ENCODE results near the gene FAF1.
"Not testable (repeated sequence)": the region's sequence is repeated elsewhere in the genome, so short reads cannot be mapped to it uniquely, and the experiment has no call there.

Gene FAF1

DNA sequence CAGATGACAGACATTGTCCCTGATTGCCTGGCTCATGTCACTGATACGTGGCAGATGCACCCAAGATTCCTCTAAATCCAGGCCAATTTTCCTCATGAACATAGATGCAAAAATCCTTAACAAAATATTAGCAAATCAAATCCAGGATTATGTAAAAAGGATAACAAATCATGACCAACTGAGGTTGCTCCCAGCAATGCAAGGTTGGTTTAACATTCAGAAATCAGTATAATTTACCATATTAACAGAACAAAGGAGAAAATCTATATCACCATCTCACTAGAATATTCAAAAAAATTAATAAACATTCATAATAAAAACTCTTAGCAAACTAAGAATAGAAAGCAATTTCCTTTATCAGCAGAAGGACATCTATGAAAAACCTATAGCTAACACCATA, 39.7 kb downstream of the FAF1 start:
- Histone ChIP-seq H3K4me3 (replicated peaks; ENCODE audit: low read depth, low read length) (no peak overlapping the region), H3K36me3 (ENCODE audit: control insufficient read depth, insufficient read depth, low read length) (no peaks in the 10 kb centered on the region), H3K27me3 (replicated peaks; ENCODE audit: control insufficient read depth, insufficient read depth, low read length) (no peaks in the 10 kb centered on the region)
- no peak for DNase-seq (ENCODE audit: extremely low read depth, insufficient read length)
- TF ChIP-seq, protein P1, sequence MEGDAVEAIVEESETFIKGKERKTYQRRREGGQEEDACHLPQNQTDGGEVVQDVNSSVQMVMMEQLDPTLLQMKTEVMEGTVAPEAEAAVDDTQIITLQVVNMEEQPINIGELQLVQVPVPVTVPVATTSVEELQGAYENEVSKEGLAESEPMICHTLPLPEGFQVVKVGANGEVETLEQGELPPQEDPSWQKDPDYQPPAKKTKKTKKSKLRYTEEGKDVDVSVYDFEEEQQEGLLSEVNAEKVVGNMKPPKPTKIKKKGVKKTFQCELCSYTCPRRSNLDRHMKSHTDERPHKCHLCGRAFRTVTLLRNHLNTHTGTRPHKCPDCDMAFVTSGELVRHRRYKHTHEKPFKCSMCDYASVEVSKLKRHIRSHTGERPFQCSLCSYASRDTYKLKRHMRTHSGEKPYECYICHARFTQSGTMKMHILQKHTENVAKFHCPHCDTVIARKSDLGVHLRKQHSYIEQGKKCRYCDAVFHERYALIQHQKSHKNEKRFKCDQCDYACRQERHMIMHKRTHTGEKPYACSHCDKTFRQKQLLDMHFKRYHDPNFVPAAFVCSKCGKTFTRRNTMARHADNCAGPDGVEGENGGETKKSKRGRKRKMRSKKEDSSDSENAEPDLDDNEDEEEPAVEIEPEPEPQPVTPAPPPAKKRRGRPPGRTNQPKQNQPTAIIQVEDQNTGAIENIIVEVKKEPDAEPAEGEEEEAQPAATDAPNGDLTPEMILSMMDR (IDR thresholded peaks at IDR 0.05; ENCODE audit: insufficient read depth, low read length, poor library complexity, severe bottlenecking), result no peak

GRCh38 chr1:50917138-50918137, 42.6 kb downstream of the FAF1 start:
- H3K27me3 ChIP-seq (replicated peaks; ENCODE audit: control insufficient read depth, insufficient read depth, low read length), result no peaks in the 10 kb centered on the region
- TF ChIP-seq, protein P1 (IDR thresholded peaks at IDR 0.05; ENCODE audit: insufficient read depth, low read length, poor library complexity, severe bottlenecking), result no peak
- no peaks in the 10 kb centered on the region for H3K36me3 ChIP-seq (ENCODE audit: control insufficient read depth, insufficient read depth, low read length)
- DNase-seq (ENCODE audit: extremely low read depth, insufficient read length), result no peak
- H3K4me3 ChIP-seq (replicated peaks; ENCODE audit: low read depth, low read length), result peak overlapping the region; percentile 20

GRCh38 chr1:50915621-50916020, 44.4 kb downstream of the FAF1 start:
- TF ChIP-seq, protein P1 (IDR thresholded peaks at IDR 0.05; ENCODE audit: insufficient read depth, low read length, poor library complexity, severe bottlenecking), result no peak
- H3K4me3 ChIP-seq (replicated peaks; ENCODE audit: low read depth, low read length), result no peak overlapping the region
- no peak for DNase-seq (ENCODE audit: extremely low read depth, insufficient read length)
- no peaks in the 10 kb centered on the region for H3K27me3 ChIP-seq (replicated peaks; ENCODE audit: control insufficient read depth, insufficient read depth, low read length)
- H3K36me3 ChIP-seq (ENCODE audit: control insufficient read depth, insufficient read depth, low read length), result no peaks in the 10 kb centered on the region

DNA sequence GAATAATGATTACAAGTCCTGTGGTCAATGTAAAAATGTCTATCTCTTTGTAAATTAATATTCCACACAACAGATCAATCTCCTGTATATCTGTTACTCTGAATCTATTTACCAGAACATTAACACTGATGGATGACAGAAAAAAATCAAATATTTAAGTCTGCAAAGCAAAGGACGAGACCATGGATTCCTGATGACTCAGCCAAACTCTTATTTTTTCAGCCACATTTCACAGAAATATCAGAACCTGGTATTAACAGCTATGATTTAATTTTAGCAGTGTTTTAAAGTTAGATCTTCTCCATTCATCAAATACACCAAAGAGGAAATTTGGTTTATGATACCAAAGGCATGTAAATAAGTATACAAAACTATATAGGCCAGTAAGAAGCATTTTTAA, 46.1 kb downstream of the FAF1 start:
- no peak for DNase-seq (ENCODE audit: extremely low read depth, insufficient read length)
- Histone ChIP-seq H3K36me3 (ENCODE audit: control insufficient read depth, insufficient read depth, low read length) (no peaks in the 10 kb centered on the region), H3K27me3 (replicated peaks; ENCODE audit: control insufficient read depth, insufficient read depth, low read length) (no peaks in the 10 kb centered on the region), H3K4me3 (replicated peaks; ENCODE audit: low read depth, low read length) (no peak overlapping the region)
- TF ChIP-seq, protein P1 (IDR thresholded peaks at IDR 0.05; ENCODE audit: insufficient read depth, low read length, poor library complexity, severe bottlenecking), result no peak

DNA sequence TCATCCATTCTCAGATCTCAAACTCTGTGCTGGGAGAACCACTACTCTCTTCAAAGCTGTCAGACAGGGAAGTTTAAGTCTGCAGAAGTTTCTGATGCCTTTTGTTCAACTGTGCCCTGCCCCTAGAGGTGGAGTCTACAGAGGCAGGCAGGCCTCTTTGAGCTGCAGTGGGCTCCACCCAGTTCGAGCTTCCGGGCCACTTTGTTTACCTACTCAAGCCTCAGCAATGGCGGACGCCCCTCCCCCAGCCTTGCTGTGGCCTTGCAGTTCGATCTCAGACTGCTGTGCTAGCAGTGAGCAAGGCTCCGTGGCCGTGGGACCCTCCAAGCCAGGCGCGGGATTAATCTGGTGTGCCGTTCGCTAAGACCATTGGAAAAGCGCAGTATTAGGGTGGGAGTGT, 49.7 kb downstream of the FAF1 start:
- H3K36me3 ChIP-seq (ENCODE audit: control insufficient read depth, insufficient read depth, low read length); DNase-seq (ENCODE audit: extremely low read depth, insufficient read length); H3K27me3 ChIP-seq (replicated peaks; ENCODE audit: control insufficient read depth, insufficient read depth, low read length); H3K4me3 ChIP-seq (replicated peaks; ENCODE audit: low read depth, low read length): not testable (repeated sequence)

GRCh38 chr1:50907610-50908009, 52.5 kb downstream of the FAF1 start:
- not testable (repeated sequence) for DNase-seq (ENCODE audit: extremely low read depth, insufficient read length); H3K4me3 ChIP-seq (replicated peaks; ENCODE audit: low read depth, low read length); H3K36me3 ChIP-seq (ENCODE audit: control insufficient read depth, insufficient read depth, low read length); H3K27me3 ChIP-seq (replicated peaks; ENCODE audit: control insufficient read depth, insufficient read depth, low read length)

DNA sequence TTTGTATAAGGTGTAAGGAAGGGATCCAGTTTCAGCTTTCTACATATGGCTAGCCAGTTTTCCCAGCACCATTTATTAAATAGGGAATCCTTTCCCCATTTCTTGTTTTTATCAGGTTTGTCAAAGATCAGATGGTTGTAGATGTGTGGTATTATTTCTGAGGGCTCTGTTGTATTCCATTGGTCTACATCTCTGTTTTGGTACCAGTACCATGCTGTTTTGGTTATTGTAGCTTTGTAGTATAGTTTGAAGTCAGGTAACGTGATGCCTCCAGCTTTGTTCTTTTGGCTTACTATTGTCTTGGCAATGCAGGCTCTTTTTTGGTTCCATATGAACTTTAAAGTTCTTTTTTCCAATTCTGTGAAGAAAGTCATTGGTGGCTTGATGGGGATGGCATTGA, 54.0 kb downstream of the FAF1 start:
- H3K27me3 ChIP-seq (replicated peaks; ENCODE audit: control insufficient read depth, insufficient read depth, low read length); H3K36me3 ChIP-seq (ENCODE audit: control insufficient read depth, insufficient read depth, low read length); H3K4me3 ChIP-seq (replicated peaks; ENCODE audit: low read depth, low read length); DNase-seq (ENCODE audit: extremely low read depth, insufficient read length): not testable (repeated sequence)
